HepG2 (cell line): ENCODE measurements around the gene APOA1. TPM values are rescaled to one million over a fixed set of nuclear protein-coding genes. Genes with fewer than 3 reads are reported as not detected.

Source experiments
- AFF4 ChIP-seq: sonication (generic); formaldehyde crosslinking; IDR thresholded peaks from 2 replicates; pipeline ENCODE4 v1.4.0; 2020; ENCODE audit warnings: missing genetic modification reagents
- MAFG ChIP-seq: sonication (generic); formaldehyde crosslinking; IDR thresholded peaks from 2 replicates; pipeline ENCODE4 v1.5.1; 2020; ENCODE audit warnings: mild to moderate bottlenecking, missing genetic modification reagents
- MYC ChIP-seq: sonication (generic); formaldehyde crosslinking; IDR thresholded peaks from 2 replicates; pipeline ENCODE4 v1.9.0; 2021; ENCODE audit warnings: missing genetic modification reagents, borderline replicate concordance
- PHB2 ChIP-seq: fragments of 450-650 bp; IDR thresholded peaks from 2 replicates; pipeline ENCODE4 v1.6.1; 2018; ENCODE audit not compliant: partially characterized antibody
- PLRG1 ChIP-seq: fragments of 450-650 bp; conservative IDR thresholded peaks from 2 replicates; pipeline ENCODE4 v1.6.1; 2016
- SP140L ChIP-seq: sonication (generic); formaldehyde crosslinking; IDR thresholded peaks from 2 replicates; pipeline ENCODE4 v1.4.0; 2020; ENCODE audit warnings: missing genetic modification reagents, borderline replicate concordance
- TRAFD1 ChIP-seq: sonication (generic); formaldehyde crosslinking; IDR thresholded peaks from 2 replicates; pipeline ENCODE4 v1.5.1; 2020; ENCODE audit warnings: missing genetic modification reagents, mild to moderate bottlenecking, borderline replicate concordance
- ZFP62 ChIP-seq: sonication (generic); formaldehyde crosslinking; IDR thresholded peaks from 2 replicates; pipeline ENCODE4 v1.4.0; 2020; ENCODE audit warnings: missing genetic modification reagents
- ZNF121 ChIP-seq: sonication (generic); formaldehyde crosslinking; IDR thresholded peaks from 2 replicates; pipeline ENCODE4 v1.5.0; 2020; ENCODE audit warnings: mild to moderate bottlenecking, missing genetic modification reagents
- ZNF280D ChIP-seq: sonication (generic); formaldehyde crosslinking; IDR thresholded peaks from 2 replicates; pipeline ENCODE4 v1.5.1; 2020; ENCODE audit warnings: mild to moderate bottlenecking, missing genetic modification reagents
- ZNF326 ChIP-seq: sonication (generic); formaldehyde crosslinking; IDR thresholded peaks from 2 replicates; pipeline ENCODE4 v1.4.0; 2020; ENCODE audit warnings: missing genetic modification reagents, borderline replicate concordance
- ZNF414 ChIP-seq: sonication (generic); formaldehyde crosslinking; IDR thresholded peaks from 2 replicates; pipeline ENCODE4 v1.5.0; 2020; ENCODE audit warnings: missing genetic modification reagents
- ZNF704 ChIP-seq: sonication (generic); formaldehyde crosslinking; IDR thresholded peaks from 2 replicates; pipeline ENCODE4 v1.8.1; 2023; ENCODE audit warnings: mild to moderate bottlenecking, inconsistent platforms, moderate library complexity, missing genetic modification reagents, borderline replicate concordance
- ZNF710 ChIP-seq: sonication (generic); formaldehyde crosslinking; IDR thresholded peaks from 2 replicates; pipeline ENCODE4 v1.5.0; 2020; ENCODE audit warnings: mild to moderate bottlenecking, missing genetic modification reagents, borderline replicate concordance
- polyA plus RNA-seq, 8 experiments: library from polyadenylated mRNA; depleted of rRNA in 3 of 8; stranded (reverse) in 7 of 8; unstranded in 1 of 8; fragments of >200 nt; fragmentation: Illumina TruSeq in 4 of 8; extraction: Trizol in 4 of 8; gene quantifications; 2 replicates each; pipeline versions ENCODE4 v1.2.1 to v1.2.3, GENCODE V29; 2011 to 2016; ENCODE audit warnings: low read depth in 4 of 8, missing spikeins in 1 of 8, mixed read lengths in 1 of 8; ENCODE audit not compliant: insufficient read depth in 1 of 8
- total RNA-seq, 5 experiments: library from RNA; depleted of rRNA; stranded (reverse); fragments of >200 nt; fragmentation: Illumina TruSeq; extraction: Trizol; gene quantifications; 2 replicates each; pipeline ENCODE4 v1.2.3, GENCODE V29; 2016; ENCODE audit warnings: low read depth in 1 of 5

The APOA1 gene
- total and polyA plus RNA-seq, 2 of the 13 experiments (the other 11 are each of a cell fraction or from before 2014, with no cell fraction given) = 1,973 to 5,485 TPM

GRCh38 chr11:116832350-116833290 is 4.8 kb downstream of the APOA1 start (continued):
- peak; percentile 85 for TF ChIP-seq AFF4 (CRISPR knock-in tag)
- TF ChIP-seq SP140L (CRISPR knock-in tag) = peak; percentile 87; the same call in 1 of the 2 replicates
- TF ChIP-seq ZNF326 (CRISPR knock-in tag) = no peak
- TF ChIP-seq ZNF704 = 0 out of 2 replicates have a peak, but pooled peaks have one; percentile 76
- TF ChIP-seq ZNF414 = peak; percentile 89; the same call in 1 of the 2 replicates
- peak; percentile 65; the same call in 1 of the 2 replicates for TF ChIP-seq ZNF121 (CRISPR knock-in tag)
- TF ChIP-seq ZNF280D = peak; percentile 35; the same call in 1 of the 2 replicates
- TF ChIP-seq PHB2 = no peak
- TF ChIP-seq ZFP62 (CRISPR knock-in tag) = no peak
- peak; percentile 83; the same call in 1 of the 2 replicates for TF ChIP-seq ZNF710 (CRISPR knock-in tag)
- no peak for TF ChIP-seq MAFG (CRISPR knock-in tag)
- no peak for TF ChIP-seq TRAFD1 (CRISPR knock-in tag)
- no peak for TF ChIP-seq PLRG1
- TF ChIP-seq MYC (CRISPR knock-in tag) = peak; percentile 82; the same call in 1 of the 2 replicates
